Epithelial cell of esophagus (primary cell): ENCODE results near the gene RANGAP1.

Source experiments
- DNase-seq: peaks from one replicate; pipeline ENCODE4 v3.0.0; 2010; ENCODE audit warnings: low read depth
- H3K4me3 ChIP-seq: 2 replicates; pipeline ENCODE4 v1.5.1; 2011; ENCODE audit warnings: mild to moderate bottlenecking, low read length, control low read depth
- TF ChIP-seq, protein P1 (sequence below): IDR thresholded peaks from 2 replicates; pipeline ENCODE4 v1.5.1; 2011; ENCODE audit warnings: low read depth, mild to moderate bottlenecking, low read length, control low read depth, inconsistent platforms; ENCODE audit not compliant: insufficient read depth; ENCODE audit errors: missing control alignments

Gene RANGAP1

DNA sequence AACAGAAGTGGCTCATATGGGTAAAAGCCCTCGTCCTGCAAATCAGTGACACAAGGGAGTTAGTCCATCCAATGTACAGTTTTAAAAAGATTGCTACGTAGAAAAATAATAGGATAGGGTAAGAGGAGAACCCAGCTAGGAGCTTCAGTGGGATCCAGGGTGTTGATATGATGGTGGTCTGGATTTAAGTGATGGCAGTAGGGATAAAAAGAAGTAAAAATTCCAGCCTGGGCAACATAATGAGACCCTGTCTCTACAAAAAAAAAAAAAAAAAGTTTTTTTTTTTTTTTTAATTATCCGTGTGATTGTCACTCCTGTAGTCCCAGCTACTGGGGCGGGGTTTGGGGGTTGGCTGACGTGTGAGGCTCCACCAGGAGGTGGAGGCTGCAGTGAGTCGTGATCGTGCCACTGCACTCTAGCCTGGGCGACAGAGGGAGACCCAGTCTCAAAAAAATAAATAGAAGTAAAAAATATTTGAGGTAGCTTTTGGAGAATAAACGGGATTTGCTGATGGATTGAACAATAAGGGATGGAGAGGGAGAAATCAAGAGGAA is 87.9 kb downstream of the RANGAP1 start:
- TF ChIP-seq, protein P1, sequence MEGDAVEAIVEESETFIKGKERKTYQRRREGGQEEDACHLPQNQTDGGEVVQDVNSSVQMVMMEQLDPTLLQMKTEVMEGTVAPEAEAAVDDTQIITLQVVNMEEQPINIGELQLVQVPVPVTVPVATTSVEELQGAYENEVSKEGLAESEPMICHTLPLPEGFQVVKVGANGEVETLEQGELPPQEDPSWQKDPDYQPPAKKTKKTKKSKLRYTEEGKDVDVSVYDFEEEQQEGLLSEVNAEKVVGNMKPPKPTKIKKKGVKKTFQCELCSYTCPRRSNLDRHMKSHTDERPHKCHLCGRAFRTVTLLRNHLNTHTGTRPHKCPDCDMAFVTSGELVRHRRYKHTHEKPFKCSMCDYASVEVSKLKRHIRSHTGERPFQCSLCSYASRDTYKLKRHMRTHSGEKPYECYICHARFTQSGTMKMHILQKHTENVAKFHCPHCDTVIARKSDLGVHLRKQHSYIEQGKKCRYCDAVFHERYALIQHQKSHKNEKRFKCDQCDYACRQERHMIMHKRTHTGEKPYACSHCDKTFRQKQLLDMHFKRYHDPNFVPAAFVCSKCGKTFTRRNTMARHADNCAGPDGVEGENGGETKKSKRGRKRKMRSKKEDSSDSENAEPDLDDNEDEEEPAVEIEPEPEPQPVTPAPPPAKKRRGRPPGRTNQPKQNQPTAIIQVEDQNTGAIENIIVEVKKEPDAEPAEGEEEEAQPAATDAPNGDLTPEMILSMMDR = peak; percentile 11
- peak; percentile 38 for DNase-seq

DNA sequence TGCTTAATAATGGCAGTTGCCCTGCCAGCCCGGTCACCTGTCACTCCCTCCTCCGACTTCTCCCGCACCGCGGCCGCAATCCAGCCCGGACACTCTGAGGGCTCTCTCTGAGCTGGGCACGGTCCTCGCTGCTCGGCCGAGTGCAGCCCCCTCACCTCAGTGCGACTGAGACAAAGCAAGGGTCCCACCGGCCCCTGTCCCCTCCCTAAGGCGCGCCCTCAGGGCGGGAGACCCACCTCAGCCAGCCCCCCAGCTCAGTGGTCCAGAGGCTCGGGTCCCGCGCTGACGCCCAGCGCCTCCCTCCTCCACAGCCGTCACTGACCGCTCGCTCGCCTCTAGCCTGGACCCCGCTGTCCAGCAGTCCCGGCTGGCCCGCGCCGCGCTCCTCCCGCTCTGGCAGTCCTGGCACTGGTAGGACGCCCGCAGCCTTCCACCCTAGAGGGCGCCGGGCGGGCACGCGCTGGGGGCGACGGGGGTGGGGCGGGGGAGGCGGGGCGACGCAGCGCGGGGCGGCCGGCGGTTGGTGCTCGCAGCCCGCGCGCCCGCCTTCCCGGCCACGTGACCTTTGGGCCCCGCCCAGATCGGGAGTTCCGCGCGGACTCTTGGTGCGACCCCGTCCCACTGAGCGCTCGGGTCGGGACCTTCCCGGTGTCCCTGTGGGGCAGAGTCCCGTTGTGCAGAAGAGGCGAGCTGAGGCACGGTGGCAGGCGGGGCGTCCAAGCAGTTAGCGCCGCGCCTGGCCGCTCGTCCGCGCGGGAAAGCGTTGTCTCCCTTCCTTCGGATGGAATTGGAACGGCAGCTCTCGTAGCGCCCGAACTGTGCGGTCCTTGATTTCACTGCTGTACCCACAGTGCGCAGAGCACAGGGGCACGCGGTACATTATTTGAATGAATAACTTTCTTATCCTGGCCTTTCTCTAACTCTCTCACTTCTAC is 88.7 kb downstream of the RANGAP1 start:
- DNase-seq = peak; percentile 68
- H3K4me3 ChIP-seq = peak overlapping the region; percentile 71
- TF ChIP-seq, protein P1 = peak; percentile 24

More for the DNA sequence above, 87.9 kb downstream of the RANGAP1 start:
- H3K4me3 ChIP-seq = peak overlapping the region; percentile 71
